Measurements from ENCODE around the gene IFNL1. TPM values are rescaled to one million over a fixed set of nuclear protein-coding genes. Genes with fewer than 3 reads are reported as not detected.
"Not testable (repeated sequence)": the region's sequence is repeated elsewhere in the genome, so short reads cannot be mapped to it uniquely, and the experiment has no call there.

IFNL1 gene
- total RNA-seq, 1 donor from 2014 or later: not detected

GRCh38 chr19:39325778-39326665 is 29.8 kb downstream of the IFNL1 start:
- Mint-ChIP-seq H3K9me3 (ENCODE audit: low read depth) (no peaks in the 10 kb centered on the region), H3K27me3 (peaks cover 31% of the 10 kb centered on the region)
- DNase-seq (ENCODE audit: low spot score, unreplicated experiment): no peak

GRCh38 chr19:39327363-39328045 is 31.3 kb downstream of the IFNL1 start:
- Mint-ChIP-seq H3K27ac (no peak overlapping the region), H3K4me1 (ENCODE audit: low read depth) (no peaks in the 10 kb centered on the region), H3K4me3 (ENCODE audit: low read depth) (no peak overlapping the region), H3K27me3 (peaks cover 23% of the 10 kb centered on the region), H3K36me3 (ENCODE audit: insufficient read depth) (no peaks in the 10 kb centered on the region), H3K9me3 (ENCODE audit: low read depth) (no peaks in the 10 kb centered on the region)
- DNase-seq (ENCODE audit: low spot score, unreplicated experiment): no peak
- no peak for TF ChIP-seq CTCF (IDR thresholded peaks at IDR 0.05; ENCODE audit: unreplicated experiment)

More at GRCh38 chr19:39325778-39326665, 29.8 kb downstream of the IFNL1 start:
- Mint-ChIP-seq H3K27ac (no peak overlapping the region), H3K36me3 (ENCODE audit: insufficient read depth) (no peaks in the 10 kb centered on the region), H3K4me1 (ENCODE audit: low read depth) (peaks cover 4% of the 10 kb centered on the region), H3K4me3 (ENCODE audit: low read depth) (no peak overlapping the region)
- no peak for TF ChIP-seq CTCF (IDR thresholded peaks at IDR 0.05; ENCODE audit: unreplicated experiment)

- Mint-ChIP-seq H3K27me3 (peaks cover 16% of the 10 kb centered on the region), H3K4me3 (ENCODE audit: low read depth) (no peak overlapping the region), H3K4me1 (ENCODE audit: low read depth) (no peaks in the 10 kb centered on the region), H3K9me3 (ENCODE audit: low read depth) (no peaks in the 10 kb centered on the region), H3K27ac (no peak overlapping the region), H3K36me3 (ENCODE audit: insufficient read depth) (no peaks in the 10 kb centered on the region)
- peak; percentile 94 for TF ChIP-seq CTCF (IDR thresholded peaks at IDR 0.05; ENCODE audit: unreplicated experiment)
- DNase-seq (ENCODE audit: low spot score, unreplicated experiment): peak; percentile 90
Measured at GRCh38 chr19:39328046-39328705, 32.0 kb downstream of the IFNL1 start.

GRCh38 chr19:39329948-39330347 is 33.7 kb downstream of the IFNL1 start:
- DNase-seq (ENCODE audit: low spot score, unreplicated experiment): no peak
- Mint-ChIP-seq H3K9me3 (ENCODE audit: low read depth) (no peaks in the 10 kb centered on the region), H3K36me3 (ENCODE audit: insufficient read depth) (no peaks in the 10 kb centered on the region), H3K4me1 (ENCODE audit: low read depth) (no peaks in the 10 kb centered on the region), H3K27me3 (peaks cover 9% of the 10 kb centered on the region), H3K27ac (no peak overlapping the region), H3K4me3 (ENCODE audit: low read depth) (no peak overlapping the region)
- TF ChIP-seq CTCF (IDR thresholded peaks at IDR 0.05; ENCODE audit: unreplicated experiment): no peak

GRCh38 chr19:39332293-39332692 is 36.1 kb downstream of the IFNL1 start:
- peaks cover 12% of the 10 kb centered on the region for H3K27me3 Mint-ChIP-seq
- H3K27ac Mint-ChIP-seq: no peak overlapping the region

GRCh38 chr19:39332738-39333137 is 36.5 kb downstream of the IFNL1 start:
- not testable (repeated sequence) for H3K9me3 Mint-ChIP-seq (ENCODE audit: low read depth); H3K27ac Mint-ChIP-seq; DNase-seq (ENCODE audit: low spot score, unreplicated experiment); H3K36me3 Mint-ChIP-seq (ENCODE audit: insufficient read depth); H3K4me3 Mint-ChIP-seq (ENCODE audit: low read depth); H3K4me1 Mint-ChIP-seq (ENCODE audit: low read depth)
- peaks cover 12% of the 10 kb centered on the region for H3K27me3 Mint-ChIP-seq

More at GRCh38 chr19:39332293-39332692, 36.1 kb downstream of the IFNL1 start:
- Mint-ChIP-seq H3K4me3 (ENCODE audit: low read depth) (no peak overlapping the region), H3K9me3 (ENCODE audit: low read depth) (no peaks in the 10 kb centered on the region), H3K36me3 (ENCODE audit: insufficient read depth) (no peaks in the 10 kb centered on the region), H3K4me1 (ENCODE audit: low read depth) (no peaks in the 10 kb centered on the region)
- no peak for DNase-seq (ENCODE audit: low spot score, unreplicated experiment)
- TF ChIP-seq CTCF (IDR thresholded peaks at IDR 0.05; ENCODE audit: unreplicated experiment): no peak
